AG08396 (cell line): Measurements from ENCODE around the gene ADAMTS9.

ENCODE experiments used
- DNase-seq: peaks from one replicate; pipeline ENCODE4 v3.0.0; 2012; ENCODE audit warnings: low spot score, mixed read lengths

The ADAMTS9 gene

GRCh38 chr3:64651741-64652241 lies 36.0 kb downstream of the ADAMTS9 start:
- no peak for DNase-seq

DNA sequence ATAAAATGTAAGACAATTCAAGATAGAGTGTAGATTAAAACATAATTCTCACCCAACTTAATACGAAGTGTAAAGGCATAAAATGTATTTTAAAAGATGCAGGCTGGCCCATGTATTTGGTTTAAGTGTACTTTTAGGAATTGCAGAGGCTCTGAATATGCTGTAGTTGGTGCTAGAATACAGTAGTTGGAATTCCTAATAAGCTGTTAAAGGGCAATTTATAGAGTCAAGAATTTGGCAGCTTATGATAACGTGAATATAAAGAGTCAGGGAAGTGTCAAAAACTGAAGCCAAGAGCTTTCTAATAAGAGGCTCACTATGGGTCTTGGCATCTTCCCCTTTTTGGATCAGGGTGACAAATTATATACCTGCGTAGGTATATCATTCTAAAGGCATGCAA lies 36.5 kb downstream of the ADAMTS9 start:
- DNase-seq = no peak

DNA sequence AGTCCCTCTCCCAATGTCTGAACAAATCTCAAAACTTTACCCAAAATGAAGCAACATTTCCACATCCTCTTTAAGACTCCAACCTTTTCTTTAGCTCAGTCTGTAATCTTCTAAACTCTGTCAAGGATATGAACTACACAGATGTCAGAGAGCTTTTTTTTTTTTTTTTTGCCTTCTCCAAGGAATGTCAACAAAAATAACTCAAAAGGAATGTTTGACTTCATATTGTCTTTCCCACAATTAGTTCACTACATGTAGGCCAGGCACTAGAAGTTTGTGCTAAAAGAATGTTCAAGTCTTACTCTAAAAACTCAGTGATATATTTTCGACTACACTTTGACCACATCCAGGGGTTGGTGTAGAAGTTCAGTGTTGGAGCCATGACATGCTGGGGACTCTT lies 37.1 kb downstream of the ADAMTS9 start:
- no peak for DNase-seq

DNA sequence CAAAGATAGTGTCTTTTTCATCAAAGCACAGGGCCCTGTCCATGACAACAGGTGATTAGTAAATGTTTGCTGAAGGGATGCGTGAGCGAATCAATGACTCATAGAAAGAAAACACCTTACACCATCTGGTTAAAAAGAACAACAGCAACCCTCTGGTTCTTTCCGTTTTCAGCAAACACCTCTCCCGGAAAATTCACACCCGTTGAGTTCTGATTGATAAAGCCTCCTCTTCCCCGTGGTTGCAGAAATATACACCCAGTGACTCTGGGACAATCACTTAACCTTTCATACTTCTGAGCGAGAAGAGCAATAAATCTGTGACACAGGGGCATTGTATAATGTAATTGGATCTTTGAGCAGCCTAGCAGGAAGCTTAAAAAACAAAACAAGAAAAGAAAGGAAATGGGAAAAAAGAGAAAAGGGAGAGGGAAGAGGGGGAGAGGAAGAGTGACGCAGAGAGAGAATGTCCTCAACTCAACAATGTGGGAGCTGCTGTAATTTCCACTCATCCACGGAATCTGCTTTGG lies 37.6 kb downstream of the ADAMTS9 start:
- DNase-seq = no peak

DNA sequence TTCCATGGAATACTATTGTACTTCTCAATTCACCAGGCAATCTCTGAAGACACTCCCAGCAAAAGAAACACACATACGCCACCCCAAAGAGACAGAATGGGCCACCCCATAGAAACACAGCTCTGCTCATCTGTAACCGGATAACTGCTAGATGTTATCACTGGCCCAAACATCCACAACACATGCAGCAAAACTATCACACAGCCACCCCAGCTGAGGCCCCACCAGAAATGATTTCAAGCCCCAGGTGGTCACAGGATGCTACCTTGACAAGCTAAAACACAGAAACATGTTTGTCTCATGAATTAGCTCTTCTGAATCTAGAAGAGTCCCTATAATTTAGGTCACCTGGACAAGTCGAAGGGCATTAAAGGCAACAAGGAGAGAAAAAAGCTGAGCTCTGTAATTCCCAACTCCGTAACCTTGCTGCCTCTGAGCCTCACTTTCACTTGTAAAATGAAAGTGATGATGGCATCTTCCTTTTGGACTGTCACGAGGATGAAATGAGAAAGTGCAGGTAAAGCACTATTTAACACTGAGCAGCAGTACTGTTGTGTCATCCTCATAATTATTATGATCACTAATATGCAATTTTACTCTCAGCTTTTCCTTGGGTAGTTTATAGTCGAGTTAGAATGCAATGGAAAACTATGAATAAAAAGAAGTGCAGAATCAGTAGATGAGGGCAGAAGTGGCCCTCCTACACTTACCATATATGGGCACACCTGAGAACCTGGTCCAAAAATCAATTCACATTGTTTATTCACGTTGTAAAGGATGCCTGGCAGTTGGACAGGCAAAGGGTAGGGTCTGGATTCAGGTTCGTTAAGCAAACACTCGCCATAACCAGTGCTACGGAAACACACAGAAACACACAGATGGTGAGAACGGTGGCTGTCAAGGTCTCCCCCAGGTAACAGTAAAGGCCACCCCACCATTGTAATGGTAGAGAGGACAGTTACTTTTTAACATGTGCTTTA lies 38.6 kb downstream of the ADAMTS9 start:
- no peak for DNase-seq

DNA sequence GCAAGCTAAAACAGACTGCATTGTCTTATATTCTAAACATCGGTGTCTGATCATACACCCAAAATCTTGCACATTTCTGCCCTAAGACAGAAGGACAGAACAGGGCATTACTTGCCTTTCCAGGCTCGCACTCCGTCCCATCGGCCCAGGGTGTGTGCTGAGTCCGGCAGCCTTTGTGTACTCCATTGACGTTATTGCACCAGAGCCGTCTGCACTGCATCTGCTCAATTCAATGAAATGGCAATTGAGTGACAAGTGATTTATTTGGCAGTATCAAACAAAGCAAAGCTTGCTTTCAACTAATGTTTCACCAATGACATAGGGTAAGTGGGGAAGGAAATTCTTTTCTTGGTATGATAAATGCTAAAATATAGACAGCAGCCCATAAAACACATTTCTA lies 40.0 kb downstream of the ADAMTS9 start:
- no peak for DNase-seq

DNA sequence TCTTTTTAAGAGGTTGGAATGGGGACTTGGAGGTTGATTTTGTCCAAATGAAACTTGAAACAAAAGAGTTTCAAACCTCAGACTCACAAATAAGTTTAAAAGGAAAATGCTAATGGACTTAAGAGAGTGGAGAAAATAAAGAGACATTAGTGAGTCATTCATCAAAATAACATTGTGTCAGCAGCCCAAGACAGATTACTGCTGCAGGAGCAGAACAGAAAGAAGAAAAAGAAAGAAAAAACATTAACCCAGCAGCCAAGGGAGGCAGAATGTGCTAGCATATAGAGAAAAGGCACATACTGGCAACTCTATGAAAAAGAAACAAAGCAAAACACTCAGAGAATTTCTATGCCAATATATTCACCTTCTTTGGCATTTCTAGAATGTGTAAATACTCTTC lies 42.6 kb downstream of the ADAMTS9 start:
- no peak for DNase-seq

- no peak for DNase-seq
These were observed 43.3 kb downstream of the ADAMTS9 start for GRCh38 chr3:64644483-64644882.

GRCh38 chr3:64642327-64643151 lies 45.3 kb downstream of the ADAMTS9 start:
- DNase-seq = no peak

- no peak for DNase-seq
These were observed 48.8 kb downstream of the ADAMTS9 start for GRCh38 chr3:64638981-64639481.

- no peak for DNase-seq
These were observed 49.3 kb downstream of the ADAMTS9 start for GRCh38 chr3:64638511-64638910.

- no peak for DNase-seq
These were observed 53.4 kb downstream of the ADAMTS9 start for GRCh38 chr3:64634417-64634816.

DNA sequence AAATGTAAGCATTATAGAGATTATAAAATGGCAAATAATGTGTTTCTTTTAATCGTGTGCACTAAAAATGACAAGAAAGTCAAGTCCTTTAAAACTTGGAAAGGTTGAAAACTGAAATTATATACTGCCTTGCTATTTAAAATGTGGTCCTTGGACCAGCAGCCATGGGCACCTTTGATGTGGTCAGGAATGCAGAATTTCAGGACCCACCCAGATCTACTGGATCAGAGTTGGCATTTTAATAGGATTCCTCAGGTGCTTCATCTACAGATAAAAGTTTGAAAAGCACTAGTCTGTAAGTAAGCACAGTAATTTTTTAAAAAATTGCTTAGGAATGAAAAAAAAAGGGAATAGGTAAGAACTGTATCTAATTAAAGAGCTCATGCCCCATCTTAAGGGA lies 55.8 kb downstream of the ADAMTS9 start:
- DNase-seq = no peak

- no peak for DNase-seq
These were observed 60.1 kb downstream of the ADAMTS9 start for GRCh38 chr3:64627471-64628321.

DNA sequence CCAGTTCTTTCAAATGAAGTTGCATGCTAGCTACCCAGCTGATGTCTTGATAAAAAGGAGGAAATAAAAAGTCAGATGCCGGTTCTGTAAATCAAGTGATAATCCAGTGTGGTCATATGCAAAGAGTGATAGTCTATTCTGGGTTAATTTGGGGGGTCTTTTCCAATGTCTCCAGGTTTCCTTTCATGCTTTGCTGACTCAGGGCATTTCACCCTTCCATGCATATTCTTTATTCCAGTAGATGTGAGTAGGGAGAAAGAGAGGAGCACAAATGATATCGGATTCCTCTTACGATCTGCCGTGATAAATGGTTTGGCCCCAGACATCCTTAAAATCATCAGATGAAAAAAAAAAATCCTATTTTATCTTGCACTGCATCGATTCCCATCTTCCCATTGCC lies 60.8 kb downstream of the ADAMTS9 start:
- no peak for DNase-seq

DNA sequence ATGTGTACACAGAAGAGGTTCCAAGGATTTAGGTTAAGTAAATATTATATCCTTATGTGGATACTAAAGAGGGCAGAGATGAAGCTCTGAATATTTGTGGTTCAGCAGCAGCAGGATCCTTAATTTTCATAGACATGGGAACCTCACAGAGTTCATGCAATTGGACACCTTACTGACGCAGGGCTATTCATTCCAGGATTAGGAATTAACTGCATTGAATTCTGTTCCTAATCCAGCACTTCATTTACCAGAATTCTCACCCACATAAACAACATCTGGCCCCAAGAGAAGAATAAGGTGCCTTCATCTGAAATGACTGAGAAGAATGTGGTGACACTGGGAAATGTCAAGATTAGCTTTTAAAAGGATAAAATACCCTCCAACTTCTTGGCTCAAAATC lies 62.4 kb downstream of the ADAMTS9 start:
- DNase-seq = no peak

DNA sequence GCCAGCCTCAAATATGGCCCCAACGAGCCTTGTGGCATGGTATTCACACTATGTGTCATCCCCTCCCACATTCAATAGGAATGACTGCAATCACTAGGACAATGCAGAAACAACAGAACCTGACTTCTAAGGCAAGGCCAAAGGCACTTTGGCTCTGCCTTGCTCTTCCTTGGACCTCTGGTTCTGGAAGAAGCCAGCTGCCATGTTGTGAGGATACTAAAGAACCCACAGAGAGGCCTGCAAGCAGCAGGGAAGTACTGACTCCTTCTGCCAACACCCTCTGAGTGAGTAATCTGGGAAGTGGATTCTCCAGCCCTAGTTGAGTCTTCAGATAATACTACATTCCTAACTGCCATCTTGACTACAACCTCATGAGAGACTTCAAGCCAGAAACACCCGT lies 64.7 kb downstream of the ADAMTS9 start:
- no peak for DNase-seq

- DNase-seq = no peak
These were observed 65.9 kb downstream of the ADAMTS9 start for GRCh38 chr3:64621726-64622395.

DNA sequence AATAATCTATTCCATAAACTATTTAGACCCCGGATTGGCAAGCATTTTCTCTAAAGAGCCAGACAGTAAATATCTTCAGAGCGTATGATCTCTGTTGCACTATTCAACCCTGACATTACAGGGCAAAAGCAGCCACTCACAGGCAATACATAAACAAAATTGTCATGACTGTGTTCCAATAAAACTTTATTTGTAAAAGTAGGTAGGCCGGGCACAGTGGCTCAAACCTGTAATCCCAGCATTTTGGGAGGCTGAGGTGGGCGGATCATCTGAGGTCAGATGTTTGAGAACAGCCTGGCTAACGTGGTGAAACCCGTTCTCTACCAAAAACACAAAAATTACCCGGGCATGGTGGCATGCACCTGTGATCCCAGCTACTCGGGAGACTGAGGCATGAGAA lies 66.5 kb downstream of the ADAMTS9 start:
- DNase-seq = no peak

DNA sequence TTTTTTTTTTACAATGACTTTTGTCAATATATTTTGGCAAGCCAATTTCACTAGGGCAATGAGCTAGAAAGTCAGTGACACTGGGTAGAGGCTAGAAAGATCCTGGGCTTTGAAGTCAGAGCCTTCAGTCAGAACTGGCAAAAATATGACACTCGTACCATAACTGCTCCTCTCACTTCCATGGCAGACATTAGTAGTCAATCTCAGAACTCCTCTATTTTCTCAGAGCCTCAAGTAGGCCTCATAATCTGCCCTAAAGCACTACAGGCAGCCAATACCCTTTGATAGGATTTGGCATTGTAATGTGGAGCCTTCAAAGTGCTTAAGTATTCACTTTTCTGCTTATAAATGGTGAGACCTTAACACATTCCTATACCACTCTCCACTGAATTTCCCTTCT lies 67.8 kb downstream of the ADAMTS9 start:
- DNase-seq = no peak

GRCh38 chr3:64619216-64619615 lies 68.6 kb downstream of the ADAMTS9 start:
- no peak for DNase-seq
